Upper lobe of right lung (tissue), 1 donor: ENCODE measurements around the gene MAML2. TPM values are rescaled to one million over a fixed set of nuclear protein-coding genes. Genes with fewer than 3 reads are reported as not detected.

Experiments used
- ATAC-seq: fragments of 200-7000 bp; cut with Tn5 transposase; one replicate; pipeline ENCODE4 v1.9.1; 2020; ENCODE audit warnings: mild to moderate bottlenecking, moderate library complexity
- DNase-seq: peaks from one replicate; pipeline ENCODE4 v3.0.0-alpha.2; 2020
- H3K27ac ChIP-seq: fragments of 200-600 bp; one replicate; pipeline ENCODE4 v1.8.0; 2022
- H3K27me3 ChIP-seq: fragments of 200-600 bp; one replicate; pipeline ENCODE4 v1.8.0; 2022; ENCODE audit warnings: mild to moderate bottlenecking
- H3K36me3 ChIP-seq: fragments of 200-600 bp; one replicate; pipeline ENCODE4 v1.8.0; 2022
- H3K4me1 ChIP-seq: fragments of 200-600 bp; one replicate; pipeline ENCODE4 v1.8.0; 2022
- H3K4me3 ChIP-seq: fragments of 200-600 bp; one replicate; pipeline ENCODE4 v1.8.0; 2022; ENCODE audit warnings: mild to moderate bottlenecking
- H3K9me3 ChIP-seq: fragments of 200-600 bp; one replicate; pipeline ENCODE4 v1.8.0; 2022
- CTCF ChIP-seq: fragments of 200-600 bp; IDR thresholded peaks from one replicate; pipeline ENCODE4 v1.8.0; 2022; ENCODE audit warnings: antibody characterized with exemption
- intact Hi-C: fragments of 100-400 bp; cut with DNase I; formaldehyde crosslinking; loops from one replicate; pipeline ENCODE4 v1.11.0; 2022
- total RNA-seq: library from RNA; stranded (reverse); fragmentation: NEBNext Ultra II Directional; extraction: Animal tissue kit (Norgen Biotek cat#: 25700); gene quantifications from one replicate; pipeline ENCODE4 v1.2.1, GENCODE V29; 2021
- donor health status: DM: no; HTN: yes; CAD: no; lungs with severe emphysema.

The MAML2 gene
- total RNA-seq, 1 donor from 2014 or later: 27.5 TPM

GRCh38 chr11:96081561-96081960 lies 261.4 kb downstream of the MAML2 start:
- Histone ChIP-seq H3K27ac (no peak overlapping the region), H3K27me3 (no peaks in the 10 kb centered on the region), H3K4me3 (no peak overlapping the region), H3K36me3 (no peaks in the 10 kb centered on the region), H3K4me1 (no peaks in the 10 kb centered on the region), H3K9me3 (no peaks in the 10 kb centered on the region)
- DNase-seq (no peak), ATAC-seq (no peak)
- intact Hi-C loops: no loop called here
- no peak for TF ChIP-seq CTCF

GRCh38 chr11:96079691-96080090 lies 263.3 kb downstream of the MAML2 start:
- Histone ChIP-seq H3K36me3 (no peaks in the 10 kb centered on the region), H3K4me1 (peaks cover 10% of the 10 kb centered on the region), H3K27ac (no peak overlapping the region), H3K9me3 (no peaks in the 10 kb centered on the region), H3K27me3 (no peaks in the 10 kb centered on the region), H3K4me3 (no peak overlapping the region)
- DNase-seq: no peak
- intact Hi-C loops: no loop called here
- peak; percentile 34 for ATAC-seq
- no peak for TF ChIP-seq CTCF

- no peak for ATAC-seq
- intact Hi-C loops: no loop called here
- H3K27ac ChIP-seq: peak overlapping the region; percentile 18
Observed at GRCh38 chr11:96075532-96075959, 267.4 kb downstream of the MAML2 start.

GRCh38 chr11:96074551-96075310 lies 268.3 kb downstream of the MAML2 start:
- TF ChIP-seq CTCF: no peak
- intact Hi-C loops: no loop called here
- H3K4me3 ChIP-seq: no peak overlapping the region
- peak overlapping the region; percentile 18 for H3K27ac ChIP-seq
- no peaks in the 10 kb centered on the region for H3K36me3 ChIP-seq
- ATAC-seq: no peak
- no peaks in the 10 kb centered on the region for H3K27me3 ChIP-seq
- H3K4me1 ChIP-seq: peaks cover 10% of the 10 kb centered on the region
- H3K9me3 ChIP-seq: no peaks in the 10 kb centered on the region
- no peak for DNase-seq

More at GRCh38 chr11:96075532-96075959, 267.4 kb downstream of the MAML2 start:
- Histone ChIP-seq H3K9me3 (no peaks in the 10 kb centered on the region), H3K27me3 (no peaks in the 10 kb centered on the region), H3K4me1 (peaks cover 10% of the 10 kb centered on the region), H3K4me3 (no peak overlapping the region), H3K36me3 (no peaks in the 10 kb centered on the region)
- no peak for DNase-seq
- TF ChIP-seq CTCF: no peak

GRCh38 chr11:96073536-96073935 lies 269.5 kb downstream of the MAML2 start:
- Histone ChIP-seq H3K27me3 (no peaks in the 10 kb centered on the region), H3K4me1 (peaks cover 10% of the 10 kb centered on the region), H3K9me3 (no peaks in the 10 kb centered on the region), H3K4me3 (no peak overlapping the region), H3K36me3 (no peaks in the 10 kb centered on the region), H3K27ac (no peak overlapping the region)
- DNase-seq (no peak), ATAC-seq (no peak)
- intact Hi-C loops: no loop called here
- no peak for TF ChIP-seq CTCF
